Neuronal stem cell (in vitro differentiated cells): ENCODE measurements around the gene SPARCL1.
"Not testable (repeated sequence)": the region's sequence is repeated elsewhere in the genome, so short reads cannot be mapped to it uniquely, and the experiment has no call there.

Experiments used
- DNase-seq: peaks from one replicate; pipeline ENCODE4 v3.0.0-alpha.2; 2013; ENCODE audit warnings: low spot score
- H2AFZ ChIP-seq: one replicate; pipeline ENCODE4 v1.6.1; 2013; ENCODE audit warnings: mild to moderate bottlenecking, low read length, inconsistent platforms
- H2AK5ac ChIP-seq: 2 replicates; pipeline ENCODE4 v1.6.1; 2013; ENCODE audit warnings: low read depth, mild to moderate bottlenecking, inconsistent platforms, low read length, moderate library complexity, mixed read lengths
- H2BK120ac ChIP-seq: 2 replicates; pipeline ENCODE4 v1.6.1; 2013; ENCODE audit warnings: low read depth, mild to moderate bottlenecking, inconsistent platforms, low read length, moderate library complexity, mixed read lengths
- H2BK12ac ChIP-seq: one replicate; pipeline ENCODE4 v1.6.1; 2013; ENCODE audit warnings: low read length, inconsistent platforms
- H2BK15ac ChIP-seq: 2 replicates; pipeline ENCODE4 v1.6.1; 2013; ENCODE audit warnings: mild to moderate bottlenecking, low read length, inconsistent platforms, mixed read lengths
- H2BK5ac ChIP-seq: one replicate; pipeline ENCODE4 v1.6.1; 2013; ENCODE audit warnings: inconsistent platforms, mild to moderate bottlenecking, low read length, moderate library complexity
- H3K14ac ChIP-seq: one replicate; pipeline ENCODE4 v1.6.1; 2013; ENCODE audit warnings: low read length, inconsistent platforms
- H3K18ac ChIP-seq: 2 replicates; pipeline ENCODE4 v1.6.1; 2013; ENCODE audit warnings: low read length, inconsistent platforms
- H3K23ac ChIP-seq: 2 replicates; pipeline ENCODE4 v1.6.1; 2013; ENCODE audit warnings: low read depth, mild to moderate bottlenecking, mixed read lengths, low read length, inconsistent platforms; ENCODE audit not compliant: poor library complexity
- H3K27ac ChIP-seq: replicated peaks from 3 replicates; pipeline ENCODE4 v1.5.1; 2013; ENCODE audit warnings: low read length, inconsistent platforms
- H3K27me3 ChIP-seq, 3 experiments: 2 replicates each; pipeline ENCODE4 v1.6.1; 2013; ENCODE audit warnings: low read length in 3 of 3, mild to moderate bottlenecking in 2 of 3, inconsistent platforms in 1 of 3, low read depth in 1 of 3, mixed read lengths in 1 of 3, moderate library complexity in 1 of 3; ENCODE audit not compliant: control insufficient read depth in 3 of 3, insufficient read depth in 3 of 3
- H3K36me3 ChIP-seq, 2 donors: replicated peaks in 1 of 2; 2 replicates each; pipeline ENCODE4 v1.6.1; 2013; ENCODE audit warnings: low read length in 2 of 2; ENCODE audit not compliant: control insufficient read depth in 2 of 2, insufficient read depth in 2 of 2
- H3K4ac ChIP-seq: 2 replicates; pipeline ENCODE4 v1.6.1; 2013; ENCODE audit warnings: inconsistent platforms, mild to moderate bottlenecking, low read length, moderate library complexity
- H3K4me1 ChIP-seq, 2 donors: 1 replicate in 1 of 2; 2 replicates in 1 of 2; pipeline ENCODE4 v1.6.1; 2013; ENCODE audit warnings: low read length in 2 of 2, low read depth in 1 of 2; ENCODE audit not compliant: control insufficient read depth in 2 of 2, insufficient read depth in 1 of 2
- H3K4me2 ChIP-seq: one replicate; pipeline ENCODE4 v1.6.1; 2013; ENCODE audit warnings: mild to moderate bottlenecking, low read length, inconsistent platforms; ENCODE audit not compliant: insufficient read depth, poor library complexity, severe bottlenecking
- H3K4me3 ChIP-seq, 2 donors: 2 replicates each; pipeline ENCODE4 v1.5.1; 2013; ENCODE audit warnings: low read length in 2 of 2, mild to moderate bottlenecking in 2 of 2, inconsistent platforms in 1 of 2, moderate library complexity in 1 of 2
- H3K79me1 ChIP-seq: one replicate; pipeline ENCODE4 v1.6.1; 2013; ENCODE audit warnings: low read depth, mild to moderate bottlenecking, inconsistent platforms, low read length, moderate library complexity
- H3K9ac ChIP-seq: one replicate; pipeline ENCODE4 v1.6.1; 2013; ENCODE audit warnings: mild to moderate bottlenecking, low read depth, low read length, inconsistent platforms; ENCODE audit not compliant: poor library complexity
- H3K9me3 ChIP-seq, 2 donors: replicated peaks in 1 of 2; 2 replicates each; pipeline versions ENCODE3 to v1.6.1; 2013; ENCODE audit warnings: low read length in 2 of 2, mild to moderate bottlenecking in 2 of 2, inconsistent platforms in 1 of 2, low read depth in 1 of 2, mixed read lengths in 1 of 2, moderate library complexity in 1 of 2; ENCODE audit not compliant: control insufficient read depth in 2 of 2, insufficient read depth in 1 of 2
- H4K8ac ChIP-seq: one replicate; pipeline ENCODE4 v1.6.1; 2013; ENCODE audit warnings: low read depth, mild to moderate bottlenecking, inconsistent platforms, low read length, moderate library complexity
- H4K91ac ChIP-seq: one replicate; pipeline ENCODE4 v1.6.1; 2013; ENCODE audit warnings: low read length, low read depth, mild to moderate bottlenecking, inconsistent platforms; ENCODE audit not compliant: poor library complexity
- WGBS, 2 donors: extraction: QIAGEN DNeasy Blood & Tissue Kit; methylation state at CpG; one replicate each; pipeline ENCODE4 v1.1.7; 2013; ENCODE audit warnings: missing lambda C conversion rate in 2 of 2, mixed read lengths in 1 of 2; ENCODE audit not compliant: insufficient read length in 2 of 2, insufficient replicate concordance in 1 of 2; ENCODE audit errors: extremely low coverage in 2 of 2; 5-methylcytosine and 5-hydroxymethylcytosine counted together

The SPARCL1 gene

GRCh38 chr4:87497578-87497977, 31.6 kb downstream of the SPARCL1 start:
- H3K4me3 ChIP-seq, result no peak overlapping the region
- no peak overlapping the region for H3K4me2 ChIP-seq
- no peak overlapping the region for H3K27ac ChIP-seq
- no peak overlapping the region for H2AFZ ChIP-seq
- no peak overlapping the region for H3K18ac ChIP-seq
- H4K91ac ChIP-seq, result no peak overlapping the region
- no peak overlapping the region for H2AK5ac ChIP-seq
- H2BK120ac ChIP-seq, result no peak overlapping the region
- no peaks in the 10 kb centered on the region for H3K79me1 ChIP-seq
- no peak overlapping the region for H2BK15ac ChIP-seq
- no peak overlapping the region for H3K9ac ChIP-seq
- no peak overlapping the region for H2BK12ac ChIP-seq
- WGBS, 2 donors, result no CpG with 5 or more reads among the region's 3 CpGs
- H3K23ac ChIP-seq, result no peak overlapping the region
- no peak overlapping the region for H3K4ac ChIP-seq
- DNase-seq, result no peak
- no peaks in the 10 kb centered on the region for H3K4me1 ChIP-seq
- H3K9me3 ChIP-seq, result no peaks in the 10 kb centered on the region
- no peaks in the 10 kb centered on the region for H3K27me3 ChIP-seq
- H3K36me3 ChIP-seq, result no peaks in the 10 kb centered on the region
- no peak overlapping the region for H2BK5ac ChIP-seq
- H4K8ac ChIP-seq, result no peak overlapping the region
- H3K14ac ChIP-seq, result no peak overlapping the region

DNA sequence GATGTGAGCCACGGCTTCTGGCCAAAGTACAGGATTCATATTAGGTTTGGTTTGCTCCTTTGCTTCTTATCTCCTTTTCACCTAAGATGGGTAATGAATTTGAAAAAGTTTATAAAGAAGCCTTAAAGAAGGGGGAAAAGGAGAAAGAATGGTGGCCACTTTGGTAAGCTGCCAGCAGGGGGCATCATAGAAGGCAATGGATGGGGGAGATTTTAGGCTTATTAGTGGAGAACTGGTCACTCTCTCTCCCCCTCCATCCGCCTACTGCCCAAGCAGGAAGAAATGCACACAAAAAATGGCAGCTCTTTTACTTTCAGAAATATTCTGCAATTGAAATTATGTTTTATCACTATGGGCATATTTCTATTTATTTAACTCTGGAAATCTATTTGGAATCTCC, 32.0 kb downstream of the SPARCL1 start:
- no peak overlapping the region for H3K4me2 ChIP-seq
- H2AFZ ChIP-seq, result no peak overlapping the region
- no peaks in the 10 kb centered on the region for H3K4me1 ChIP-seq
- H3K4me3 ChIP-seq, result no peak overlapping the region
- H3K27me3 ChIP-seq, result no peaks in the 10 kb centered on the region
- H3K23ac ChIP-seq, result no peak overlapping the region
- no peak overlapping the region for H2BK12ac ChIP-seq
- no peak overlapping the region for H2BK15ac ChIP-seq
- no peak overlapping the region for H2BK120ac ChIP-seq
- no peak overlapping the region for H4K91ac ChIP-seq
- H3K9ac ChIP-seq, result no peak overlapping the region
- H3K79me1 ChIP-seq, result no peaks in the 10 kb centered on the region
- H3K4ac ChIP-seq, result no peak overlapping the region
- H3K9me3 ChIP-seq, result no peaks in the 10 kb centered on the region
- no peak overlapping the region for H3K18ac ChIP-seq
- DNase-seq, result no peak
- H4K8ac ChIP-seq, result no peak overlapping the region
- H3K27ac ChIP-seq, result no peak overlapping the region
- no peak overlapping the region for H3K14ac ChIP-seq
- no peak overlapping the region for H2AK5ac ChIP-seq
- WGBS, 2 donors, result no CpG with 5 or more reads among the region's 2 CpGs
- no peaks in the 10 kb centered on the region for H3K36me3 ChIP-seq
- no peak overlapping the region for H2BK5ac ChIP-seq

DNA sequence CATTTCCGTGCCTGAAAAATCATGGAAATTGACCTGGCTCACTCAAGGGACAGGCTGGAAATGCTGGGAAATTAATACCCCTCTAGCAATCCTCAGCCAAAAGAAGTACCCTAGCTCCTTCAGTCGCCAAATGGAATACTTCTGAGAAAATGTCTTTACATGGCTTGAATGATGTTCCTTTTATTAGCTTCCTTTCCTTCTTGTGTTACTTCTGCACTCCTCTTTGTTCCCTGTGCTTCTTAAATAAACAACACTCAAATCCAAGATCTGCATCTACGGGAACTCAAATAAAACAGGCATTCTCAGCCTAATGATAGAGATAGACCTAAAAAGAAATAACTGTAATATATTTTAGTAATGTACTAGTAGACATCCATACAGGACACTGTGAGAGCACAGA, 36.1 kb downstream of the SPARCL1 start:
- no peak overlapping the region for H3K4ac ChIP-seq
- no peak overlapping the region for H4K8ac ChIP-seq
- H2AK5ac ChIP-seq, result no peak overlapping the region
- no peak overlapping the region for H2BK12ac ChIP-seq
- no peak overlapping the region for H3K23ac ChIP-seq
- no peak overlapping the region for H3K27ac ChIP-seq
- H2BK15ac ChIP-seq, result no peak overlapping the region
- no peak overlapping the region for H3K4me2 ChIP-seq
- no peak overlapping the region for H3K4me3 ChIP-seq
- H3K4me1 ChIP-seq, result no peaks in the 10 kb centered on the region
- H3K18ac ChIP-seq, result no peak overlapping the region
- H2AFZ ChIP-seq, result no peak overlapping the region
- H3K9ac ChIP-seq, result no peak overlapping the region
- no peak for DNase-seq
- no peaks in the 10 kb centered on the region for H3K79me1 ChIP-seq
- peaks cover 0 to 8% of the 10 kb centered on the region in 2 donors for H3K9me3 ChIP-seq
- H3K36me3 ChIP-seq, result no peaks in the 10 kb centered on the region
- no peak overlapping the region for H3K14ac ChIP-seq
- WGBS, 2 donors, result no CpG with 5 or more reads among the region's 3 CpGs
- no peak overlapping the region for H2BK5ac ChIP-seq
- no peak overlapping the region for H2BK120ac ChIP-seq
- no peak overlapping the region for H4K91ac ChIP-seq
- H3K27me3 ChIP-seq, result no peaks in the 10 kb centered on the region

GRCh38 chr4:87491851-87492250, 37.3 kb downstream of the SPARCL1 start:
- H3K4me1 ChIP-seq, H4K8ac ChIP-seq, H3K14ac ChIP-seq, H3K9me3 ChIP-seq, H3K4me2 ChIP-seq, H3K9ac ChIP-seq, H2BK5ac ChIP-seq, H3K23ac ChIP-seq, H2BK120ac ChIP-seq, H3K4ac ChIP-seq, H3K4me3 ChIP-seq, H2AK5ac ChIP-seq, H3K27me3 ChIP-seq, H2BK15ac ChIP-seq, H3K79me1 ChIP-seq, H4K91ac ChIP-seq, H3K36me3 ChIP-seq, DNase-seq, H3K18ac ChIP-seq, H2BK12ac ChIP-seq, H2AFZ ChIP-seq, H3K27ac ChIP-seq: not testable (repeated sequence)
- WGBS, 2 donors, result no CpG with 5 or more reads among the region's 2 CpGs
